GM13977 (cell line): ENCODE results near the gene ACTL7B.
"Not testable (repeated sequence)": the region's sequence is repeated elsewhere in the genome, so short reads cannot be mapped to it uniquely, and the experiment has no call there.

Source experiments
- DNase-seq: peaks from one replicate; pipeline ENCODE4 v3.0.0; 2012; ENCODE audit warnings: low spot score
- CTCF ChIP-seq: IDR thresholded peaks from 2 replicates; pipeline ENCODE4 v1.5.1; 2012; ENCODE audit warnings: mild to moderate bottlenecking, control low read depth; ENCODE audit not compliant: insufficient read depth; ENCODE audit errors: extremely low read depth, missing control alignments
- in situ Hi-C: fragments of 300-500 bp; cut with MboI; formaldehyde crosslinking; loops from one replicate; pipeline ENCODE4 v1.12.0; 2022; ENCODE audit warnings: low sequenced_read_pairs, low pct_unique_long_range_greater_than_20kb, mixed read lengths, inconsistent platforms; ENCODE audit not compliant: unreplicated experiment

The ACTL7B gene

DNA sequence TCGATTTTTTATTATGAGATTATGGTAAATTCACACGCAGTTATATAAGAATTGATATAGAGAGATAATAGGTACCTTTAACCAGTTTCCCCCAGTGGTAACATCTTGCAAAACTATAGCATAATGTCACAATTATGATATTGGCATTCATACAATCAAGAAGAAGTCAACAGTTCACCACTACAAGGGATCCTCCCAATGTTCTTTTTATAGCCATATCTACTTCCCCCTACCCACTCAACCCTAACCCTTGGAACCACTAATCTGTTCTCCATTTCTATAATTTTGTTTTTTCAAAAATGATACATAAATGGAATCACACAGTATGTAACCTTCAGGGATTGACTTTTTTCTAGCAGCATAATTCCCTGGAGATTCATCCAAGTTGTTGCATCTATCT is 9.8 kb downstream of the ACTL7B start:
- in situ Hi-C loops = no loop called here
- TF ChIP-seq CTCF = no peak
- no peak for DNase-seq

GRCh38 chr9:108845507-108845906 is 10.3 kb downstream of the ACTL7B start:
- in situ Hi-C loops = no loop called here
- no peak for DNase-seq
- no peak for TF ChIP-seq CTCF

- TF ChIP-seq CTCF = no peak
- in situ Hi-C loops = no loop called here
- no peak for DNase-seq
Measured at GRCh38 chr9:108844856-108845255, 10.9 kb downstream of the ACTL7B start.

DNA sequence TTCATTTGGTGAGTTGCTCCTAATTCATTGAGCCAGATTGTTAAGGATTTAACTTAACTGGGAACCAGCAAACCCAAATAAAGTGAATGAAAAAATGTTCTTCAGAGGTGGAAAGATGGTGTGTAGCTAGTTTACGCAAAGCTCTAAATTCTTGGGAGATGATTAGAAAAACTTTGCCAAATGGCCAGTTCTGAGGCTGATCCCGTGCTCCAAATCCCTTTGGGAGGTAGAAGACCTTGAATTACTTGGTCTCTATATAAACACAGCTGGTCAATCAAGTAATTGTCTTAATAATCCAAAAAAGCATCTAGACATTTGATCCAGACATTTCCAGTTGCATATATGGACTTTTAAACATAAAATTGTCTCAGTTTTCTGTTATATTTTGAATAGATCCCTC is 11.4 kb downstream of the ACTL7B start:
- DNase-seq = no peak
- in situ Hi-C loops = no loop called here
- TF ChIP-seq CTCF = no peak

DNA sequence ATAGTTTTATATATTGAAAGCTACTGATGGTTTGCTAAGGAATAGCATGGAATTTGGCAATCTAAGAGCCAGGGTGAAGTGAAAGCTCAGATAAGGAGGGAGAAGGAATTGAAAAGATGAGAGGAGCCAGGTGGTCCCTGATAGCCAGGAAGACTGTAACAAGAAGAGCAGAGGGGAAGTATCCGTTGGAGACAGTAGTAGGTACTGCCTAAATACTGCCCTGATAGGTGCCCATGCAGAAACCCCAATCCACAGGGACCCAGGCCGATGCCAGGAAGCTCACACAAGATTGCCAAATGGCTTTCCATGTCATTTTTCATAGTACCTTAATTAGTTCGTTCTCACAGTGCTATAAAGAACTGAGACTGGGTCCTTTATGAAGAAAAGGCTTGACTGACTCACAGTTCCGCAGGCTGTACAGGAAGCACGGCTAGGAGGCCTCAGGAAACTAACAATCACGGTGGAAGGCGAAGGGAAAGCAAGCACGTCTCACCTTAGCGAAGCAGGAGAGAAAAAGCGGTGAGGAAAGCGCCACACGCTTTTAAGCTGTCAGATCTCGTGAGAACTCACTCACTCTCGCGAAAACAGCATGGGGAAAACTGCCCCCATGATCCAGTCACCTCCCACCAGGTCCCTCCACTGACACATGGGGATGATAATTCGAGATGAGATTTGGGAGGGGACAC is 13.0 kb downstream of the ACTL7B start:
- TF ChIP-seq CTCF = no peak
- in situ Hi-C loops = no loop called here
- DNase-seq = no peak

DNA sequence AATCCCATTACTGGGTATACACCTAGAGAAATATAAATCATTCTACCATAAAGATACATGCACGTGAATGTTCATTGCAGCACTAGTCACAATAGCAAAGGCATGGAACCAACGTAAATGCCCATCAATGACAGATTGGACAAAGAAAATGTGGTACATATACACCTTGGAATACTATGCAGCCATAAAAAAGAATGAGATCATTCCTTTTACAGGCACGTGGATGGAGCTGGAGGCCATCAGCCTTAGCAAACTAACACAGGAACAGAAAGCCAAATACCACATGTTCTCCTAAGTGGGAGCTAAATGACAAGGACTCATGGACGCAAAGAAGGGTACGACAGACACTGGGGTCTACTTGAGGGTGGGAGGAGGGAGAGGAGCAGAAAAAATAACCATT is 16.2 kb downstream of the ACTL7B start:
- DNase-seq, in situ Hi-C loops: not testable (repeated sequence)

DNA sequence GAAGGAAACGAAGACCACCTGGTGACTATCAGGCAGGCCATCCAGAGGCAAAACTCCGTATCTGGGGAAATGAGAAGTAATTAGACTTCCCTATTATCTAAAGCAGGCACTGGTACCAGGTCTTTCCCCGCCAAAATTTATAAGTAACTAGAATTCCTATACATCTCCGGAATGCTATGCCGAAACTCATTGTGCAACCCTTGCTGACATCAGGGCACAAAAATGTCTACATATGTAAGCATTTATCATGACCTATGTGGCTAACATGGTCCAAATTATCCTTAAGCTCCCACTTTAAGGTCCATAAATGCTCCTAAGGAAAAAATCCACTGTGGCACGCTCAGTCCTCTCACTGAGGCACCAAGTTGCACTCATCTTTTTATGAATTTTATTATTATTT is 17.8 kb downstream of the ACTL7B start:
- in situ Hi-C loops = no loop called here
- no peak for DNase-seq
- no peak for TF ChIP-seq CTCF
